ENCODE measurements around the gene NCBP2. TPM values are rescaled to one million over a fixed set of nuclear protein-coding genes. Genes with fewer than 3 reads are reported as not detected.

NCBP2 gene
- total RNA-seq, 1 experiment from 2014 or later: 120 TPM

DNA sequence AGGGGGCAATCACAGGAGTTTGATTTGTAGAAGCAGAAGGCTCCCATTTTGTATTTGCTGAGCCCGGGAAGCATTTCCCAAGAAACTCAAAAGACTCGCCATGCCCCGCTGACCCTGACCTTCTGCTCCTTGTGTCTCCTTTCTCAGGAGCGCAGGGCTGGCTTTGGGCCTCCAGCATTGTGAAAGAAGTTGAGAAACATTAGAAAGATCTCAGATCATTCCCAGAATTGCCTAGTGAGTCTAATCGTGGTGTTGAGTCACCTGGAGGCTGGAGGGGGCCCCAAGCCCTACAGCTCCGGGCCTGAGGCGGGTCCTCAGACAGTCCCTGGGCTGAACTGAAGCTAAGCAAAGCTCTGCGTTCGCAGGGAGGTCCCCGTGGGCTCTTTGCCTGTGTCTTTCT lies 37.2 kb upstream of the NCBP2 start:
- Histone ChIP-seq H3K4me1 (ENCODE audit: insufficient read depth, low read length) (no peaks in the 10 kb centered on the region; the same call in 1 of the 2 replicates), H4K20me1 (ENCODE audit: control insufficient read depth, insufficient read depth, insufficient read length) (no peaks in the 10 kb centered on the region), H3K9ac (ENCODE audit: extremely low read depth, insufficient read length, low read length) (no peak overlapping the region), H2AFZ (ENCODE audit: low read length) (no peak overlapping the region), H3K4ac (ENCODE audit: low read depth, low read length) (no peak overlapping the region), H4K5ac (ENCODE audit: insufficient read length, low read depth, low read length) (no peak overlapping the region), H2AK5ac (ENCODE audit: insufficient read length, low read length) (no peak overlapping the region), H2BK20ac (ENCODE audit: low read depth, low read length, poor library complexity, severe bottlenecking) (no peak overlapping the region), H2BK15ac (ENCODE audit: low read depth, low read length) (no peak overlapping the region), H3K27ac (ENCODE audit: insufficient read length, low read depth, low read length) (no peak overlapping the region), H3K18ac (ENCODE audit: insufficient read length, low read depth, low read length) (no peak overlapping the region), H2BK5ac (ENCODE audit: insufficient read length, low read length) (no peak overlapping the region), H3T11ph (ENCODE audit: low read length) (no peak overlapping the region), H4K91ac (ENCODE audit: insufficient read length, low read depth, low read length) (no peak overlapping the region), H2BK12ac (ENCODE audit: insufficient read length, low read depth, low read length) (peak overlapping the region; percentile 23), H3K4me2 (ENCODE audit: insufficient read depth, insufficient read length, low read length) (no peak overlapping the region), H3K23ac (ENCODE audit: insufficient read length, low read depth, low read length) (no peak overlapping the region), H3K14ac (ENCODE audit: insufficient read depth, low read length) (no peak overlapping the region), H3K9me3 (ENCODE audit: control insufficient read depth, low read depth, low read length) (no peaks in the 10 kb centered on the region), H3K27me3 (ENCODE audit: insufficient read depth, low read length) (no peaks in the 10 kb centered on the region), H3K79me2 (ENCODE audit: insufficient read depth, low read length) (no peaks in the 10 kb centered on the region), H3K56ac (ENCODE audit: insufficient read length, low read depth, low read length) (no peak overlapping the region), H3K79me1 (ENCODE audit: insufficient read depth, low read depth, low read length, poor library complexity, severe bottlenecking) (no peaks in the 10 kb centered on the region), H3K23me2 (ENCODE audit: insufficient read length, low read depth, low read length, poor library complexity, severe bottlenecking) (no peaks in the 10 kb centered on the region), H4K8ac (replicated peaks; ENCODE audit: insufficient read length, low read depth, low read length) (no peak overlapping the region), H2BK120ac (ENCODE audit: low read depth, low read length, poor library complexity, severe bottlenecking) (no peak overlapping the region)
- Mint-ChIP-seq H3K4me1 (peaks cover 0 to 4% of the 10 kb centered on the region in 2 experiments; a peak in 2 of 4 replicates), H3K4me3 (no peak overlapping the region), H3K27ac (0 out of 7 replicates have a peak overlapping the region, but pooled peaks of 1 of the 3 experiments have one; percentile 35), H3K9me3 (peaks cover 11 to 14% of the 10 kb centered on the region in 2 experiments), H3K36me3 (ENCODE audit: insufficient read depth in 1 of 3, low read depth in 3 of 3) (peaks cover 0 to 9% (median 8%) of the 10 kb centered on the region in 3 experiments; a peak in 3 of 7 replicates), H3K27me3 (ENCODE audit: low read depth) (peaks cover 23% of the 10 kb centered on the region)
- TF ChIP-seq, protein P1, sequence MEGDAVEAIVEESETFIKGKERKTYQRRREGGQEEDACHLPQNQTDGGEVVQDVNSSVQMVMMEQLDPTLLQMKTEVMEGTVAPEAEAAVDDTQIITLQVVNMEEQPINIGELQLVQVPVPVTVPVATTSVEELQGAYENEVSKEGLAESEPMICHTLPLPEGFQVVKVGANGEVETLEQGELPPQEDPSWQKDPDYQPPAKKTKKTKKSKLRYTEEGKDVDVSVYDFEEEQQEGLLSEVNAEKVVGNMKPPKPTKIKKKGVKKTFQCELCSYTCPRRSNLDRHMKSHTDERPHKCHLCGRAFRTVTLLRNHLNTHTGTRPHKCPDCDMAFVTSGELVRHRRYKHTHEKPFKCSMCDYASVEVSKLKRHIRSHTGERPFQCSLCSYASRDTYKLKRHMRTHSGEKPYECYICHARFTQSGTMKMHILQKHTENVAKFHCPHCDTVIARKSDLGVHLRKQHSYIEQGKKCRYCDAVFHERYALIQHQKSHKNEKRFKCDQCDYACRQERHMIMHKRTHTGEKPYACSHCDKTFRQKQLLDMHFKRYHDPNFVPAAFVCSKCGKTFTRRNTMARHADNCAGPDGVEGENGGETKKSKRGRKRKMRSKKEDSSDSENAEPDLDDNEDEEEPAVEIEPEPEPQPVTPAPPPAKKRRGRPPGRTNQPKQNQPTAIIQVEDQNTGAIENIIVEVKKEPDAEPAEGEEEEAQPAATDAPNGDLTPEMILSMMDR (conservative IDR thresholded peaks at IDR 0.05): no peak
- DNase-seq: no peak
- WGBS (ENCODE audit: extremely low coverage, insufficient read length, low lambda C conversion rate): no CpG with 5 or more reads among the region's 10 CpGs
